IPS-20b (cell line): ENCODE measurements around the gene SWT1.

Experiments
- H3K27ac ChIP-seq: one replicate; pipeline ENCODE4 v1.5.1; 2013; ENCODE audit warnings: low read length
- H3K27me3 ChIP-seq: 2 replicates; pipeline ENCODE4 v1.6.1; 2013; ENCODE audit warnings: mild to moderate bottlenecking, low read length, inconsistent platforms; ENCODE audit not compliant: insufficient read depth
- H3K36me3 ChIP-seq: 2 replicates; pipeline ENCODE4 v1.6.1; 2013; ENCODE audit warnings: low read depth, mild to moderate bottlenecking, inconsistent platforms, low read length, moderate library complexity; ENCODE audit not compliant: insufficient read depth
- H3K4me1 ChIP-seq: 2 replicates; pipeline ENCODE4 v1.6.1; 2013; ENCODE audit warnings: mild to moderate bottlenecking, control low read depth, inconsistent platforms, low read length, moderate library complexity; ENCODE audit not compliant: insufficient read depth
- H3K4me3 ChIP-seq: 2 replicates; pipeline ENCODE4 v1.5.1; 2013; ENCODE audit warnings: mild to moderate bottlenecking, low read length, inconsistent platforms
- H3K9ac ChIP-seq: 2 replicates; pipeline ENCODE4 v1.6.1; 2013; ENCODE audit warnings: low read depth, mild to moderate bottlenecking, inconsistent platforms, low read length, moderate library complexity
- H3K9me3 ChIP-seq: 2 replicates; pipeline ENCODE4 v1.6.1; 2013; ENCODE audit warnings: mild to moderate bottlenecking, low read depth, low read length, inconsistent platforms; ENCODE audit not compliant: insufficient read depth

Gene SWT1

GRCh38 chr1:185151215-185151614 lies 5.8 kb upstream of the SWT1 start:
- no peak overlapping the region for H3K4me3 ChIP-seq
- H3K27me3 ChIP-seq = no peaks in the 10 kb centered on the region

GRCh38 chr1:185152187-185152767 lies 4.7 kb upstream of the SWT1 start:
- Histone ChIP-seq H3K4me1 (peaks cover 3% of the 10 kb centered on the region), H3K9ac (no peak overlapping the region), H3K27ac (no peak overlapping the region), H3K27me3 (no peaks in the 10 kb centered on the region), H3K9me3 (no peaks in the 10 kb centered on the region), H3K36me3 (peaks cover 31% of the 10 kb centered on the region), H3K4me3 (no peak overlapping the region)

More at GRCh38 chr1:185151215-185151614, 5.8 kb upstream of the SWT1 start:
- Histone ChIP-seq H3K4me1 (peaks cover 3% of the 10 kb centered on the region), H3K36me3 (peaks cover 38% of the 10 kb centered on the region), H3K9ac (no peak overlapping the region), H3K27ac (no peak overlapping the region), H3K9me3 (no peaks in the 10 kb centered on the region)

- H3K27ac ChIP-seq = no peak overlapping the region
- peaks cover 3% of the 10 kb centered on the region for H3K4me1 ChIP-seq
- peaks cover 7% of the 10 kb centered on the region for H3K36me3 ChIP-seq
- no peaks in the 10 kb centered on the region for H3K9me3 ChIP-seq
- peak overlapping the region; percentile 83; the same call in 1 of the 2 replicates for H3K4me3 ChIP-seq
- H3K9ac ChIP-seq = no peak overlapping the region
- peaks cover 11% of the 10 kb centered on the region; the same call in 1 of the 2 replicates for H3K27me3 ChIP-seq
Measured at GRCh38 chr1:185154912-185155513, 2.0 kb upstream of the SWT1 start.

- no peaks in the 10 kb centered on the region for H3K9me3 ChIP-seq
- H3K9ac ChIP-seq = peak overlapping the region; percentile 97
- H3K27me3 ChIP-seq = peaks cover 11% of the 10 kb centered on the region; the same call in 1 of the 2 replicates
- H3K4me1 ChIP-seq = peaks cover 3% of the 10 kb centered on the region
- H3K27ac ChIP-seq = no peak overlapping the region
- peak overlapping the region; percentile 83 for H3K4me3 ChIP-seq
- 0 out of 2 replicates have a peak, but pooled peaks cover under 1% of the 10 kb centered on the region for H3K36me3 ChIP-seq
Measured at GRCh38 chr1:185155600-185156287, 1.2 kb upstream of the SWT1 start.

GRCh38 chr1:185156288-185156853 lies 596 bp upstream of the SWT1 start:
- H3K4me3 ChIP-seq = peak overlapping the region; percentile 83
- H3K27me3 ChIP-seq = peaks cover 11% of the 10 kb centered on the region; the same call in 1 of the 2 replicates
- H3K9me3 ChIP-seq = no peaks in the 10 kb centered on the region
- H3K36me3 ChIP-seq = no peaks in the 10 kb centered on the region
- H3K9ac ChIP-seq = peak overlapping the region; percentile 97
- H3K27ac ChIP-seq = peak overlapping the region; percentile 12
- peaks cover 3% of the 10 kb centered on the region for H3K4me1 ChIP-seq

- Histone ChIP-seq H3K4me3 (peak overlapping the region; percentile 83), H3K27ac (no peak overlapping the region), H3K36me3 (no peaks in the 10 kb centered on the region), H3K4me1 (peaks cover 3% of the 10 kb centered on the region), H3K9ac (peak overlapping the region; percentile 76), H3K9me3 (no peaks in the 10 kb centered on the region), H3K27me3 (peaks cover 11% of the 10 kb centered on the region; the same call in 1 of the 2 replicates)
Measured at GRCh38 chr1:185157599-185158412, 839 bp downstream of the SWT1 start.

- Histone ChIP-seq H3K27ac (no peak overlapping the region), H3K4me1 (peaks cover 3% of the 10 kb centered on the region), H3K36me3 (no peaks in the 10 kb centered on the region), H3K9me3 (no peaks in the 10 kb centered on the region), H3K4me3 (no peak overlapping the region), H3K27me3 (peaks cover 11% of the 10 kb centered on the region; the same call in 1 of the 2 replicates), H3K9ac (no peak overlapping the region)
Measured at GRCh38 chr1:185158800-185159199, 1.8 kb downstream of the SWT1 start.

- no peak overlapping the region for H3K4me3 ChIP-seq
- no peaks in the 10 kb centered on the region for H3K9me3 ChIP-seq
- peaks cover 11% of the 10 kb centered on the region; the same call in 1 of the 2 replicates for H3K27me3 ChIP-seq
- no peak overlapping the region for H3K9ac ChIP-seq
- H3K27ac ChIP-seq = no peak overlapping the region
- peaks cover 3% of the 10 kb centered on the region for H3K4me1 ChIP-seq
- H3K36me3 ChIP-seq = no peaks in the 10 kb centered on the region
Measured at GRCh38 chr1:185159966-185160365, 3.0 kb downstream of the SWT1 start.

GRCh38 chr1:185162491-185162890 lies 5.5 kb downstream of the SWT1 start:
- H3K9ac ChIP-seq = no peak overlapping the region
- no peaks in the 10 kb centered on the region for H3K4me1 ChIP-seq
- no peak overlapping the region for H3K27ac ChIP-seq
- no peak overlapping the region for H3K4me3 ChIP-seq
- peaks cover 3% of the 10 kb centered on the region; the same call in 1 of the 2 replicates for H3K36me3 ChIP-seq
- H3K9me3 ChIP-seq = no peaks in the 10 kb centered on the region
- peaks cover 11% of the 10 kb centered on the region; the same call in 1 of the 2 replicates for H3K27me3 ChIP-seq

- Histone ChIP-seq H3K27me3 (no peaks in the 10 kb centered on the region), H3K9me3 (no peaks in the 10 kb centered on the region), H3K36me3 (peaks cover 3% of the 10 kb centered on the region; the same call in 1 of the 2 replicates), H3K4me3 (no peak overlapping the region), H3K27ac (no peak overlapping the region), H3K4me1 (no peaks in the 10 kb centered on the region), H3K9ac (no peak overlapping the region)
Measured at GRCh38 chr1:185166106-185166505, 9.1 kb downstream of the SWT1 start.

GRCh38 chr1:185170291-185170848 lies 13.4 kb downstream of the SWT1 start:
- Histone ChIP-seq H3K4me1 (no peaks in the 10 kb centered on the region), H3K9ac (no peak overlapping the region), H3K4me3 (peak overlapping the region; percentile 52; the same call in 1 of the 2 replicates), H3K9me3 (no peaks in the 10 kb centered on the region), H3K27ac (no peak overlapping the region), H3K36me3 (peaks cover 3% of the 10 kb centered on the region; the same call in 1 of the 2 replicates), H3K27me3 (no peaks in the 10 kb centered on the region)
